Measurements from ENCODE around the gene SLC35F4.

DNA sequence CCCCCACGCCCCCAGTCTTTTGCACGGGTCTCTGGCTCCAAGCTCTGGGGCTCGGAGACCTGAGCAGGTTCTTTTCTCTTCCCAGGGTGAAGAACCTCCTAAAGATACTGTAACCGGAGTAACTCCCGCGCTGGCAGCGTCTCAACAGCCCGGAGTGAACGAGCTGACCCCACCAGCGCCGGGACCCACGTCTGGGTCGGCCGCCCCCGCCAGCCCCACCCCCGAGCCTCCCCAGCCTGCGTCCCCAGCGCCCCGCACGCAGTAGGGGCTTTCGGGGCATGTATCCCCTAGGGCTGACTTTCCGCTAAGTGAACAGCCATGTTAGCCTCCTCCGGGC is 858 bp downstream of the SLC35F4 start:
- no peak for TF ChIP-seq CTCF (conservative IDR thresholded peaks at IDR 0.05)
- no peak for TF ChIP-seq ZFX (IDR thresholded peaks at IDR 0.05)

Data from C4-2B (cell line).